Measurements from ENCODE around the gene A2M. TPM values are rescaled to one million over a fixed set of nuclear protein-coding genes. Genes with fewer than 3 reads are reported as not detected.

The A2M gene
- total and polyA plus RNA-seq, 2 of the 4 experiments (the other 2 are of a cell fraction): 1.1 to 3.2 TPM

DNA sequence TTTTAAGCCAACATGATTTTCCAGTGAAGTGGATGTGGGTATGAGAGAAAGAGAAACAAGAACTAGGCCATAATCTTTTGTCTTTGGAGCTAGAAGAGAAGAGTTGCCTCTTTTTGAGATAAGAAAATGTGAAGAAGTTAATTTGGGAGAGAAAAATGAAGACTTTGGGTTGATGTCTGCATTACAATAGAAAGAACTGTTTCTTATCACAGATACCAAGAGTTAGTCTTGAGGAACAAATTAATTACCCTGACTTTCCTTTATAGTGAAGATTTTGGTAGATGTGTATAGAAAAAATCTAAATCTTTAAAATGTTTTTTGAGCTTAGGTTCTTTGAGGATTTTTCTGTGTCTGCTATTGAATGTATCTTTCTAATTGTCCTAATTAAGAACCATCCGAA, 4.2 kb downstream of the A2M start:
- Histone ChIP-seq H3K18ac (ENCODE audit: low read depth, low read length) (no peak overlapping the region), H4K91ac (ENCODE audit: insufficient read depth, low read depth, low read length) (no peak overlapping the region), H3K79me1 (ENCODE audit: low read depth in 1 of 2, low read length in 2 of 2) (no peaks in the 10 kb centered on the region), H4K20me1 (ENCODE audit: insufficient read depth, low read length) (no peaks in the 10 kb centered on the region), H3K27me3 (ENCODE audit: control insufficient read depth, insufficient read depth, low read length) (no peaks in the 10 kb centered on the region), H3K9me3 (ENCODE audit: control insufficient read depth, insufficient read depth, low read length) (no peaks in the 10 kb centered on the region), H2AFZ (replicated peaks; ENCODE audit: low read length, poor library complexity) (no peak overlapping the region), H2BK5ac (ENCODE audit: low read depth, low read length, poor library complexity, severe bottlenecking) (no peak overlapping the region), H4K5ac (ENCODE audit: low read depth, low read length) (no peak overlapping the region), H3K4me2 (ENCODE audit: low read depth, low read length) (no peak overlapping the region), H3K4ac (ENCODE audit: low read depth, low read length) (no peak overlapping the region), H2BK15ac (ENCODE audit: low read depth, low read length) (no peak overlapping the region), H3K4me3 (ENCODE audit: insufficient read depth, low read depth, low read length) (no peak overlapping the region), H2AK9ac (replicated peaks; ENCODE audit: low read depth, low read length, poor library complexity) (no peak overlapping the region), H3K23ac (ENCODE audit: low read depth, low read length) (no peak overlapping the region), H2BK20ac (ENCODE audit: low read depth, low read length) (no peak overlapping the region), H3K9ac (ENCODE audit: low read depth, low read length) (no peak overlapping the region), H3K36me3 (ENCODE audit: control insufficient read depth, insufficient read depth, low read length) (peaks cover 4% of the 10 kb centered on the region; the same call in 1 of the 2 replicates), H3K9me1 (ENCODE audit: insufficient read depth, low read length) (no peaks in the 10 kb centered on the region), H3K14ac (replicated peaks; ENCODE audit: low read depth, low read length) (no peak overlapping the region), H2AK5ac (ENCODE audit: low read depth, low read length) (no peak overlapping the region), H3K56ac (ENCODE audit: extremely low read depth, insufficient read depth, low read length) (no peak overlapping the region), H4K8ac (ENCODE audit: low read depth in 2 of 2, low read length in 2 of 2) (no peak overlapping the region), H2BK120ac (ENCODE audit: low read depth, low read length) (no peak overlapping the region), H3K4me1 (ENCODE audit: control insufficient read depth, insufficient read depth, low read length) (no peaks in the 10 kb centered on the region), H3K27ac (ENCODE audit: insufficient read depth, low read length) (no peak overlapping the region)
- POLR2A ChIA-PET (ENCODE audit: unreplicated experiment): no interaction called here
- BruUV-seq (replicated peaks): no TSS peak
- intact Hi-C loops (cut with micrococcal nuclease): no loop called here
- CTCF ChIA-PET: no interaction called here
- no peak for TF ChIP-seq MAZ (IDR thresholded peaks at IDR 0.05; ENCODE audit: borderline replicate concordance, low read depth, low read length)
- TF ChIP-seq, protein P1, sequence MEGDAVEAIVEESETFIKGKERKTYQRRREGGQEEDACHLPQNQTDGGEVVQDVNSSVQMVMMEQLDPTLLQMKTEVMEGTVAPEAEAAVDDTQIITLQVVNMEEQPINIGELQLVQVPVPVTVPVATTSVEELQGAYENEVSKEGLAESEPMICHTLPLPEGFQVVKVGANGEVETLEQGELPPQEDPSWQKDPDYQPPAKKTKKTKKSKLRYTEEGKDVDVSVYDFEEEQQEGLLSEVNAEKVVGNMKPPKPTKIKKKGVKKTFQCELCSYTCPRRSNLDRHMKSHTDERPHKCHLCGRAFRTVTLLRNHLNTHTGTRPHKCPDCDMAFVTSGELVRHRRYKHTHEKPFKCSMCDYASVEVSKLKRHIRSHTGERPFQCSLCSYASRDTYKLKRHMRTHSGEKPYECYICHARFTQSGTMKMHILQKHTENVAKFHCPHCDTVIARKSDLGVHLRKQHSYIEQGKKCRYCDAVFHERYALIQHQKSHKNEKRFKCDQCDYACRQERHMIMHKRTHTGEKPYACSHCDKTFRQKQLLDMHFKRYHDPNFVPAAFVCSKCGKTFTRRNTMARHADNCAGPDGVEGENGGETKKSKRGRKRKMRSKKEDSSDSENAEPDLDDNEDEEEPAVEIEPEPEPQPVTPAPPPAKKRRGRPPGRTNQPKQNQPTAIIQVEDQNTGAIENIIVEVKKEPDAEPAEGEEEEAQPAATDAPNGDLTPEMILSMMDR (conservative IDR thresholded peaks at IDR 0.05; ENCODE audit: low read depth, low read length): no peak
- WGBS, 2 experiments (ENCODE audit: extremely low coverage in 2 of 2, insufficient read length in 1 of 2): no CpG with 5 or more reads among the region's 1 CpG
- DNase-seq (no peak), ATAC-seq (ENCODE audit: low read depth) (no peak)
- dilution Hi-C loops (cut with HindIII; ENCODE audit: low sequenced_read_pairs, unreplicated experiment): no loop called here
- in situ Hi-C loops (cut with MboI; ENCODE audit: low sequenced_read_pairs): no loop called here
